HEK293 (cell line): ENCODE results near the gene DNAJC13.

Source experiments
- CTCF ChIA-PET: fragments of 350-600 bp; formaldehyde crosslinking; extraction: SDS; loops from one replicate; lab custom pipeline; 2021; ENCODE audit warnings: antibody characterized with exemption; lab: Yijun Ruan, JAX
- POLR2A ChIA-PET: fragments of 300-600 bp; formaldehyde crosslinking; extraction: SDS; loops from one replicate; lab custom pipeline; 2020; ENCODE audit warnings: antibody characterized with exemption, inconsistent platforms; lab: Yijun Ruan, JAX
- H3K27ac ChIP-seq: fragments of 200-500 bp; sonication (Bioruptor generic); 2 replicates; pipeline ENCODE4 v1.5.1; 2014; ENCODE audit warnings: low read depth, low read length, control low read depth, inconsistent platforms; ENCODE audit errors: extremely low read depth
- H3K36me3 ChIP-seq, 2 experiments: fragments of 200-500 bp in 1 of 2; sonication (Bioruptor generic) in 1 of 2; 1 replicate in 1 of 2; 2 replicates in 1 of 2; pipeline ENCODE4 v1.5.1; 2014 to 2017; ENCODE audit warnings: inconsistent platforms in 2 of 2, low read length in 2 of 2; ENCODE audit not compliant: control insufficient read depth in 2 of 2, insufficient read depth in 1 of 2
- H3K4me1 ChIP-seq: fragments of 200-500 bp; sonication (Bioruptor generic); 2 replicates; pipeline ENCODE4 v1.5.1; 2014; ENCODE audit warnings: mild to moderate bottlenecking, low read length, inconsistent platforms; ENCODE audit not compliant: control insufficient read depth, insufficient read depth
- H3K4me3 ChIP-seq: 2 replicates; pipeline ENCODE4 v1.5.1; 2011; ENCODE audit warnings: low read depth, mild to moderate bottlenecking, control low read depth, low read length, moderate library complexity
- H3K9me3 ChIP-seq: fragments of 200-500 bp; sonication (Bioruptor generic); 2 replicates; pipeline ENCODE4 v1.5.1; 2014; ENCODE audit warnings: low read depth, low read length, inconsistent platforms; ENCODE audit not compliant: control insufficient read depth, insufficient read depth
- GLI2 ChIP-seq: fragments of 450-650 bp; formaldehyde crosslinking; IDR thresholded peaks from 2 replicates; pipeline ENCODE4; 2017; ENCODE audit warnings: missing biosample characterization, missing genetic modification characterization, low read depth, borderline replicate concordance
- GLI4 ChIP-seq: fragments of 450-650 bp; formaldehyde crosslinking; IDR thresholded peaks from 2 replicates; pipeline ENCODE4 v1.5.1; 2016; ENCODE audit warnings: missing biosample characterization, missing genetic modification characterization
- GLIS2 ChIP-seq: fragments of 450-650 bp; formaldehyde crosslinking; IDR thresholded peaks from 2 replicates; pipeline ENCODE4 v1.5.1; 2016; ENCODE audit warnings: missing biosample characterization, missing genetic modification characterization
- KLF16 ChIP-seq: fragments of 450-650 bp; formaldehyde crosslinking; IDR thresholded peaks from 2 replicates; pipeline ENCODE4 v1.5.1; 2017; ENCODE audit warnings: missing biosample characterization, missing genetic modification characterization
- PRDM1 ChIP-seq: fragments of 450-650 bp; formaldehyde crosslinking; IDR thresholded peaks from 2 replicates; pipeline ENCODE4; 2016; ENCODE audit warnings: missing biosample characterization, missing genetic modification characterization
- SETDB1 ChIP-seq: IDR thresholded peaks from one replicate; pipeline ENCODE4 v1.6.1; 2017; ENCODE audit warnings: mild to moderate bottlenecking, low read length, moderate library complexity, mixed read lengths; ENCODE audit not compliant: insufficient read length
- SP3 ChIP-seq: fragments of 450-650 bp; formaldehyde crosslinking; IDR thresholded peaks from 2 replicates; pipeline ENCODE4 v1.5.1; 2016; ENCODE audit warnings: missing biosample characterization, missing genetic modification characterization
- ZBTB17 ChIP-seq: fragments of 450-650 bp; formaldehyde crosslinking; IDR thresholded peaks from 2 replicates; pipeline ENCODE4 v1.5.1; 2016; ENCODE audit warnings: missing biosample characterization, missing genetic modification characterization
- ZNF112 ChIP-seq: fragments of 450-650 bp; formaldehyde crosslinking; IDR thresholded peaks from 2 replicates; pipeline ENCODE4 v1.5.0; 2017; ENCODE audit warnings: missing biosample characterization, missing genetic modification characterization
- ZNF19 ChIP-seq: fragments of 450-650 bp; formaldehyde crosslinking; IDR thresholded peaks from 2 replicates; pipeline ENCODE4; 2016; ENCODE audit warnings: missing biosample characterization, missing genetic modification characterization, low read depth
- ZNF2 ChIP-seq: fragments of 450-650 bp; formaldehyde crosslinking; IDR thresholded peaks from 2 replicates; pipeline ENCODE4 v1.5.1; 2016; ENCODE audit warnings: missing biosample characterization, missing genetic modification characterization
- ZNF214 ChIP-seq: fragments of 450-650 bp; formaldehyde crosslinking; IDR thresholded peaks from 2 replicates; pipeline ENCODE4 v1.5.1; 2017; ENCODE audit warnings: missing biosample characterization, mild to moderate bottlenecking, missing genetic modification characterization, borderline replicate concordance
- ZNF221 ChIP-seq: fragments of 450-650 bp; formaldehyde crosslinking; IDR thresholded peaks from 2 replicates; pipeline ENCODE4 v1.5.1; 2017; ENCODE audit warnings: missing biosample characterization, missing genetic modification characterization, borderline replicate concordance
- ZNF223 ChIP-seq: fragments of 450-650 bp; formaldehyde crosslinking; IDR thresholded peaks from 2 replicates; pipeline ENCODE4 v1.5.1; 2016; ENCODE audit warnings: missing biosample characterization, missing genetic modification characterization
- ZNF23 ChIP-seq: fragments of 450-650 bp; formaldehyde crosslinking; IDR thresholded peaks from 2 replicates; pipeline ENCODE4 v1.5.1; 2016; ENCODE audit warnings: missing biosample characterization, missing genetic modification characterization, borderline replicate concordance
- ZNF324 ChIP-seq: fragments of 450-650 bp; formaldehyde crosslinking; IDR thresholded peaks from 2 replicates; pipeline ENCODE4 v1.5.1; 2016; ENCODE audit warnings: missing biosample characterization, missing genetic modification characterization
- ZNF350 ChIP-seq: fragments of 450-650 bp; formaldehyde crosslinking; IDR thresholded peaks from 2 replicates; pipeline ENCODE4 v1.5.0; 2017; ENCODE audit warnings: missing biosample characterization, mild to moderate bottlenecking, missing genetic modification characterization
- ZNF416 ChIP-seq: fragments of 450-650 bp; formaldehyde crosslinking; IDR thresholded peaks from 2 replicates; pipeline ENCODE4 v1.5.1; 2016; ENCODE audit warnings: missing biosample characterization, missing genetic modification characterization
- ZNF423 ChIP-seq: fragments of 450-650 bp; formaldehyde crosslinking; IDR thresholded peaks from 2 replicates; pipeline ENCODE4 v1.5.1; 2016; ENCODE audit warnings: missing biosample characterization, missing genetic modification characterization
- ZNF426 ChIP-seq: fragments of 450-650 bp; formaldehyde crosslinking; IDR thresholded peaks from 2 replicates; pipeline ENCODE4 v1.5.1; 2017; ENCODE audit warnings: missing biosample characterization, missing genetic modification characterization, mild to moderate bottlenecking, inconsistent platforms, moderate library complexity
- ZNF514 ChIP-seq: fragments of 450-650 bp; formaldehyde crosslinking; IDR thresholded peaks from 2 replicates; pipeline ENCODE4 v1.5.1; 2016; ENCODE audit warnings: missing biosample characterization, missing genetic modification characterization
- ZNF549 ChIP-seq: fragments of 450-650 bp; IDR thresholded peaks from 2 replicates; pipeline ENCODE4 v1.5.1; 2018; ENCODE audit warnings: missing biosample characterization, missing genetic modification characterization, mild to moderate bottlenecking, inconsistent platforms, moderate library complexity
- ZNF624 ChIP-seq: fragments of 450-650 bp; formaldehyde crosslinking; IDR thresholded peaks from 2 replicates; pipeline ENCODE4 v1.5.1; 2017; ENCODE audit warnings: missing biosample characterization, missing genetic modification characterization
- ZNF629 ChIP-seq: fragments of 450-650 bp; formaldehyde crosslinking; IDR thresholded peaks from 2 replicates; pipeline ENCODE4 v1.5.1; 2017; ENCODE audit warnings: missing biosample characterization, missing genetic modification characterization
- ZNF837 ChIP-seq: fragments of 450-650 bp; formaldehyde crosslinking; IDR thresholded peaks from 2 replicates; pipeline ENCODE4 v1.5.1; 2016; ENCODE audit warnings: missing biosample characterization, missing genetic modification characterization
- ZSCAN23 ChIP-seq: fragments of 450-650 bp; formaldehyde crosslinking; IDR thresholded peaks from 2 replicates; pipeline ENCODE4 v1.5.1; 2016; ENCODE audit warnings: missing biosample characterization, missing genetic modification characterization
- TF ChIP-seq, protein P1 (sequence below): fragments of 450-650 bp; formaldehyde crosslinking; IDR thresholded peaks from 2 replicates; pipeline ENCODE4 v1.5.1; 2016; ENCODE audit warnings: missing biosample characterization, missing genetic modification characterization
- TF ChIP-seq, protein P2 (sequence below): fragments of 450-650 bp; formaldehyde crosslinking; IDR thresholded peaks from 2 replicates; pipeline ENCODE4 v1.5.1; 2016; ENCODE audit warnings: missing biosample characterization, missing genetic modification characterization
- TF ChIP-seq, protein P3 (sequence below): IDR thresholded peaks from 2 replicates; pipeline ENCODE4 v1.6.1; 2011; ENCODE audit warnings: mild to moderate bottlenecking, low read depth, low read length, borderline replicate concordance

DNAJC13 gene

DNA sequence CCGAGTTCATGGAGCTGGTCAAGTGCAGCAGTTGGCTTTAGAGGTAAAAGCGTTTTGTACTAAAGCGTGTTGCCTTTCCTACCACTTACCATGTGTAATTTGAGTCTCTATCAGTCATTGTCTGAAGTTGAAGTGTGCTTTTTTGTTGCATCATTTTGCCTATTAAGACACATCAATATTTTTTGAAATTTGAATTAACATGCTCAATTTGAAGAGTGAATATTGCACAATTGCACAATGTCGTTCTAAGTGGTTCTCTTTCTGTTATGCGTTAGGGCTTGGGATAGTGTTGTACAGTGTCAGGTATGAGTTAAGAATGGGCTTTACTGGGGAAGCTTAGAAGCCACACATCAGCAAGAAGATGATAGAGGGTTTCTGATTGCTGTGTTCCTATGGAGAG, 95.8 kb downstream of the DNAJC13 start (continued):
- TF ChIP-seq ZNF549 (tag by site-specific recombination) (no peak), ZNF223 (tag by site-specific recombination) (no peak)

DNA sequence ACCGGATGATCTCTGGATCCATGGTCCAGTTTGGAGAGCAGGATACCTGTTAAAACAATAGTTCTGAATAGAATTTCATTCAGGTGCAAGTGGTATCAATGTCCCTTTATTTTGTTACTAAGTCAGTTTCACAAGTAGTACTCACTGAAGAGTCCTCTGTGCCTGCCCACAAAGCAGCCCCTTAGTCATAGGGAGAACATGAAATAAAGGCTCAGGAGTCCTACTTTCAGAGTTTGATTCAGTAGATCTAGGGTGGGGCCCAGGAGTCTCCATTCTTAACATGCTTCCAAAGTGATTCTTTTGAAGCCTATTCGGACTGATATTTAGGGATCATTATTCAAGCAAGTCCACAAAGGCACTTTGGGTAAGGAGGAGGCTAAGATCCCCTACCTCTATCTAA, 100.0 kb downstream of the DNAJC13 start:
- Histone ChIP-seq H3K27ac (no peak overlapping the region), H3K9me3 (no peaks in the 10 kb centered on the region), H3K4me3 (no peak overlapping the region), H3K36me3 (peaks cover 4 to 75% of the 10 kb centered on the region in 2 experiments; a peak in 2 of 3 replicates), H3K4me1 (no peaks in the 10 kb centered on the region)
- CTCF ChIA-PET, result no interaction called here
- POLR2A ChIA-PET, result no interaction called here
- TF ChIP-seq, protein P1, sequence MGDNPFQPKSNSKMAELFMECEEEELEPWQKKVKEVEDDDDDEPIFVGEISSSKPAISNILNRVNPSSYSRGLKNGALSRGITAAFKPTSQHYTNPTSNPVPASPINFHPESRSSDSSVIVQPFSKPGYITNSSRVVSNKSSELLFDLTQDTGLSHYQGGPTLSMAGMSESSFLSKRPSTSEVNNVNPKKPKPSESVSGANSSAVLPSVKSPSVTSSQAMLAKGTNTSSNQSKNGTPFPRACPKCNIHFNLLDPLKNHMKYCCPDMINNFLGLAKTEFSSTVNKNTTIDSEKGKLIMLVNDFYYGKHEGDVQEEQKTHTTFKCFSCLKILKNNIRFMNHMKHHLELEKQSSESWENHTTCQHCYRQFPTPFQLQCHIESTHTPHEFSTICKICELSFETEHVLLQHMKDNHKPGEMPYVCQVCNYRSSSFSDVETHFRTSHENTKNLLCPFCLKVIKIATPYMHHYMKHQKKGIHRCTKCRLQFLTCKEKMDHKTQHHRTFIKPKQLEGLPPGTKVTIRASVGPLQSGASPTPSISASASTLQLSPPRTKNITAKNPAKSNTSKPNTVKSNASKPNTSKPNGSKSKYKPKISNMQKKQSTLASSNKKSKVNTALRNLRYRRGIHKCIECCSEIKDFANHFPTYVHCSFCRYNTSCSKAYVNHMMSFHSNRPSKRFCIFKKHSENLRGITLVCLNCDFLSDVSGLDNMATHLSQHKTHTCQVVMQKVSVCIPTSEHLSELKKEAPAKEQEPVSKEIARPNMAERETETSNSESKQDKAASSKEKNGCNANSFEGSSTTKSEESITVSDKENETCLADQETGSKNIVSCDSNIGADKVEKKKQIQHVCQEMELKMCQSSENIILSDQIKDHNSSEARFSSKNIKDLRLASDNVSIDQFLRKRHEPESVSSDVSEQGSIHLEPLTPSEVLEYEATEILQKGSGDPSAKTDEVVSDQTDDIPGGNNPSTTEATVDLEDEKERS (tag by site-specific recombination), result no peak
- TF ChIP-seq ZNF221 (tag by site-specific recombination) (no peak), ZNF112 (tag by site-specific recombination) (no peak), ZBTB17 (tag by site-specific recombination) (no peak), SETDB1 (no peak), ZNF23 (no peak), ZNF629 (tag by site-specific recombination) (no peak), ZNF2 (no peak), ZNF514 (tag by site-specific recombination) (no peak), ZNF837 (tag by site-specific recombination) (no peak)
- TF ChIP-seq, all 188 proteins: peak for 0

DNA sequence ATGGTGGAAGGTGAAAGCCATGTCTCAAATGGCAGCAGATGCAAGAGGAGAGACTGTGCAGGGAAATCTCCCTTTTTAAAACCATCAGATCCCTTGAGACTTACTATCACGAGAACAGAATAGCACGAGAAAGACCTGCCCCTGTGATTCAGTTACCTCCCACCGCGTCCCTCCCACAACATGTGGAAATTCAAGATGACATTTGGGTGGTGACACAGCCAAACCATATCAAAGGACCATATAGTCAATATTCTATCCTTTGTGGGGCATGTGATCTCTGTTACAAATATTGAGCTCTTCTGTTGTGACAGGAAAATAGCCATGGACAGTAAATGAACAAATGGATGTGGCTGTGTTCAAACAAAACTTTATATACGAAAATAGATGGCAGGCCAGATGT, 102.6 kb downstream of the DNAJC13 start:
- Histone ChIP-seq H3K27ac (no peak overlapping the region), H3K4me1 (no peaks in the 10 kb centered on the region), H3K9me3 (no peaks in the 10 kb centered on the region), H3K4me3 (no peak overlapping the region), H3K36me3 (peaks cover 0 to 80% of the 10 kb centered on the region in 2 experiments; a peak in 2 of 3 replicates)
- TF ChIP-seq, protein P2, sequence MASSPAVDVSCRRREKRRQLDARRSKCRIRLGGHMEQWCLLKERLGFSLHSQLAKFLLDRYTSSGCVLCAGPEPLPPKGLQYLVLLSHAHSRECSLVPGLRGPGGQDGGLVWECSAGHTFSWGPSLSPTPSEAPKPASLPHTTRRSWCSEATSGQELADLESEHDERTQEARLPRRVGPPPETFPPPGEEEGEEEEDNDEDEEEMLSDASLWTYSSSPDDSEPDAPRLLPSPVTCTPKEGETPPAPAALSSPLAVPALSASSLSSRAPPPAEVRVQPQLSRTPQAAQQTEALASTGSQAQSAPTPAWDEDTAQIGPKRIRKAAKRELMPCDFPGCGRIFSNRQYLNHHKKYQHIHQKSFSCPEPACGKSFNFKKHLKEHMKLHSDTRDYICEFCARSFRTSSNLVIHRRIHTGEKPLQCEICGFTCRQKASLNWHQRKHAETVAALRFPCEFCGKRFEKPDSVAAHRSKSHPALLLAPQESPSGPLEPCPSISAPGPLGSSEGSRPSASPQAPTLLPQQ (tag by site-specific recombination), result no peak
- TF ChIP-seq ZNF214 (tag by site-specific recombination), result no peak
- TF ChIP-seq SP3 (tag by site-specific recombination), result no peak
- TF ChIP-seq ZNF426 (tag by site-specific recombination), result no peak
- no peak for TF ChIP-seq GLI4 (tag by site-specific recombination)
- no peak for TF ChIP-seq GLIS2 (tag by site-specific recombination)
- no peak for TF ChIP-seq KLF16 (tag by site-specific recombination)
- TF ChIP-seq ZNF416 (tag by site-specific recombination), result no peak
- no peak for TF ChIP-seq ZNF19 (tag by site-specific recombination)
- TF ChIP-seq ZNF423 (tag by site-specific recombination), result no peak
- no peak for TF ChIP-seq ZNF350
- TF ChIP-seq GLI2, result no peak
- TF ChIP-seq, protein P3, sequence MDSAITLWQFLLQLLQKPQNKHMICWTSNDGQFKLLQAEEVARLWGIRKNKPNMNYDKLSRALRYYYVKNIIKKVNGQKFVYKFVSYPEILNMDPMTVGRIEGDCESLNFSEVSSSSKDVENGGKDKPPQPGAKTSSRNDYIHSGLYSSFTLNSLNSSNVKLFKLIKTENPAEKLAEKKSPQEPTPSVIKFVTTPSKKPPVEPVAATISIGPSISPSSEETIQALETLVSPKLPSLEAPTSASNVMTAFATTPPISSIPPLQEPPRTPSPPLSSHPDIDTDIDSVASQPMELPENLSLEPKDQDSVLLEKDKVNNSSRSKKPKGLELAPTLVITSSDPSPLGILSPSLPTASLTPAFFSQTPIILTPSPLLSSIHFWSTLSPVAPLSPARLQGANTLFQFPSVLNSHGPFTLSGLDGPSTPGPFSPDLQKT, result no peak
- no peak for TF ChIP-seq PRDM1 (tag by site-specific recombination)
- TF ChIP-seq ZBTB17 (tag by site-specific recombination), result no peak
- no peak for TF ChIP-seq ZSCAN23
- no peak for TF ChIP-seq ZNF624
- TF ChIP-seq ZNF324 (tag by site-specific recombination), result no peak
- POLR2A ChIA-PET, result no interaction called here
- CTCF ChIA-PET, result interaction anchor here (1.0 to 1.3 kb wide), 2 partner anchors 16 to 120 kb away, joined by 3 read pairs; no protein-coding TSS in a partner anchor
